Activated T-cell treated with anti-CD3 and anti-CD28 coated beads, Interleukin-2, amount 50 U/mL, for 1 hour (primary cell): ENCODE data around the gene RNF157.

ENCODE experiments used
- DNase-seq: peaks from one replicate; pipeline ENCODE4 v3.0.0-alpha.2; 2020

Gene RNF157

DNA sequence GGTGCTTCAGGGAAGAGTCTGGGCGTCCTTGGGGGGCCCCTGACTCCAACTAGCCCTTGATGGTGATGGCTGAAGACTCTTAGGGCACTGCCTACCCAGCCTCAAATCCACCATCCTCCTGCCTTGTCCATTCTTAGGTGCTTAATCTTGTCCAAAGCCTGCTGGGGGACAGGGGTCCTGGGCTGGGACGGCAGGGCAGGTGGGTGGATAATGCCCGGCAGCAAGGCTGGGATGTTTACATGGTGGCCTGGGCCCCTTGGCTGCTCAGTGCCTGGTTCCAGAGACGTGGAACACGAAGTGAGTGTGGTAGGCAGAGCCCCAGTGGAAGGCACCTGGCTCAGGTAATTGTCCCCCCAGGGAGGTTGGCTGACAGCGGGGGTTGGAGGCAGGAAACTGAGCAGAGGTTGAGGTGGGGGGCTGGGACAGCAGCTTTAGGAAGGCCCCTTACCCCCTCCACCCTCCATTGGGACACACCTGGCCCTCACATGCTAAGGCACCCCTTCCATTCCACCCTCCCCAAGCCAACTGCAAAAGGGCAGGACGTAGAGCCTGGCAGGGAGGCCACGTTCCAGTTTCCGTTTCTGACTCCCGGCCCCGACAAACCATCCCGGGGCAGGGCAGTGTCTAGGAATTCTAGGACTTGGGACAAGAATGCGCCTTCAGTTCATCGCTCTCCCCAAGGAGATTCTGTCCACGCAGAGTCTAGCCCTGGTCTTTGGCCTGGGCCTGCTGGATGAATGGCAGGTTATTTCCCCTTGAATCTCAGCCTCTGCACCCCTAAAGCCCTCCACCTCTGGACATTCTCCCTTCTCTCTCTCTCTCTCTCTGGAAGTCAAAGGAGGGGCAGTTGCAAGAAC is 101.2 kb downstream of the RNF157 start:
- DNase-seq, result no peak

DNA sequence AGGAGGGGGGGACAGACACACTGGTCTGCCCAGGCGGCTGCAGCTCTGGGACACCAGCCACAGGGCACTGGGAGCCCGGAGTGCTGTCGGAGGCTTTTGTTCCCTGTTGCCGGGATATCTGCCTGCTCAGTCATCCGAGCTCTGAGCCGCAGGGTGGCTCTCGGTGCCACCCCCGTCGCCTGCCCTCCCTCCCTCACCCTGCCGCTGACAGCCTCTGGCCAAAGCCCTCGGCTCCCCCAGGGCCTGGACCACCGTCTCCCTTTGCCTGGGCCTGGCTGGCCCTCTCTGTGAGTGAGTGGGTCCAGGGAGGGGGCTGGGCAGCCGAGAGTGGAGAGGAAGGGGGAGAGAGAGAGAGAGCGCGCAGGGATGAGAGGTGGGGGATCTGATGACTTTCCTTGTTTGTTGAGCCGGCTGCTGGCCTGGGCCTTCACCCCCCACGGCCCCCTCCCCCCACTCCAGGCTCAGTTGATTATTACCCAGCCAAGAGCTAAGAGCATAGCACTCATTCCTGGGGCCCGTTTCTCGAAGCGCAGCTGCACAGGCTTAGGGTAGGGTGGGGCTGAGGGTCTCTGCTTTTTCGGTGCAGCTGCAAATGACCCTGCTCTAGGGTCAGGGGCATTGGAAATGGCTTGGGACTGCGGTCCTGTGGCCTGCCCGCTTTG is 101.9 kb downstream of the RNF157 start:
- DNase-seq, result no peak

DNA sequence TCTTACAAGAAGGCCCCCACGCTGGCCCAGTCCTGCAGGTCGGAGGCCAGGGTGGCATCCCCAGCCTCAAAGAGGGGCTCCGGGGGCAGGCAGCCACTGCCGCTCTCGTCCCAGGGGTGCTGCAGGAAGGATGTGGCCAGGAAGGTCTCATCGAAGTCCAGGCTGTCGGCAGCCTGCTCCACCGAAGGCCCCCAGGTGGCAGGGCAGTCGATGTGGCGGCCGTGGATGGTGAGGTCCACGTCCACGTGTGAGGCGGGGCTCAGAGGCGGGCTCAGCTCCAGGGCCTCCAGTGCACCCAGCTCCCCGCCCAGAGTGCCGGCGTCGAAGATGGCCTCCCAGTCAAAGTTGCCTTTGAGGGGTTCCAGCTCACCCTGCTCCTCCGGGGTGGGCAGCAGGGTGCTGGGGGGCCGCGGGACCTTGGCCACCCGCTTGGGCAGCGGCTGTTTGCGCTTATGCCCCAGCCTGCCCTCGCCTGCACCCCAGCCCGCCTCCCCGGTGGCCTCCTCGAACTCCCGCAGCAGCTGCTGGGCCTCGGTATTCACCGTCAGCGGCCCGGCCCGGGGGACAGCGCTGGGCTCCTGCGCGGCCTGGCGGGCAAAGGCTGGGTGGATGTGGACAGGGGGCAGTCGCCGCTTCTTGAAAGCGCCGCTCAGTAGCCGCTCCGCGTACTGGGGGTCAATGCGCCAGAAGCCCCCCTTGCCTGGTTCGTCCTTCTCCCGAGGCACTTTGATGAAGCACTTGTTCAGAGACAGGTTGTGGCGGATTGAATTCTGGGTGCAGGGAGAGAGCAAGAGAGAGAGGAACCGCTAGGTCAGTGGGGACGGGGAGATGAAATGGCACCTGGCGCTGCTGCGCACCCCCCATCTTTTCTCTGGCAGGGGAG is 102.7 kb downstream of the RNF157 start:
- DNase-seq, result no peak

GRCh38 chr17:76137001-76137350 is 103.3 kb downstream of the RNF157 start:
- no peak for DNase-seq

GRCh38 chr17:76136276-76137000 is 103.9 kb downstream of the RNF157 start:
- DNase-seq, result no peak

DNA sequence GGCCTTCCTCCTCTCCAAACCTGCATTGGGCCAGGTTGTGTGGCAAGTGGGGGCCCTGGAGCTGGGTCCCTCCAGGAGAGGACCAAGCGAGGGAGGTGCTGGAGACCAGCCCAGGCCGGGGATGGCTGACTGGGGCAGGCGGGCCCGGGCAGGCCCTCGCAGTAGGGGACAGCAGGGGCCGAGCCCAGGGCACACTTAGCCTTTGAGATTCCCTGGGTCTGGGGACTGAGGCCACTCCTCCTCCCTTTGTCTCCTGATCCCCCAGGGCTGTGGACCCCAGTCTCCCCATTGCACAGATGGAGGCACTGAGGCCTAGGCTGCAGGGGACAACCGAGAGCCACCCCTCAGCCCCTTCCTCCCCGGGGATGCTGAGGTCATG is 104.5 kb downstream of the RNF157 start:
- no peak for DNase-seq

DNA sequence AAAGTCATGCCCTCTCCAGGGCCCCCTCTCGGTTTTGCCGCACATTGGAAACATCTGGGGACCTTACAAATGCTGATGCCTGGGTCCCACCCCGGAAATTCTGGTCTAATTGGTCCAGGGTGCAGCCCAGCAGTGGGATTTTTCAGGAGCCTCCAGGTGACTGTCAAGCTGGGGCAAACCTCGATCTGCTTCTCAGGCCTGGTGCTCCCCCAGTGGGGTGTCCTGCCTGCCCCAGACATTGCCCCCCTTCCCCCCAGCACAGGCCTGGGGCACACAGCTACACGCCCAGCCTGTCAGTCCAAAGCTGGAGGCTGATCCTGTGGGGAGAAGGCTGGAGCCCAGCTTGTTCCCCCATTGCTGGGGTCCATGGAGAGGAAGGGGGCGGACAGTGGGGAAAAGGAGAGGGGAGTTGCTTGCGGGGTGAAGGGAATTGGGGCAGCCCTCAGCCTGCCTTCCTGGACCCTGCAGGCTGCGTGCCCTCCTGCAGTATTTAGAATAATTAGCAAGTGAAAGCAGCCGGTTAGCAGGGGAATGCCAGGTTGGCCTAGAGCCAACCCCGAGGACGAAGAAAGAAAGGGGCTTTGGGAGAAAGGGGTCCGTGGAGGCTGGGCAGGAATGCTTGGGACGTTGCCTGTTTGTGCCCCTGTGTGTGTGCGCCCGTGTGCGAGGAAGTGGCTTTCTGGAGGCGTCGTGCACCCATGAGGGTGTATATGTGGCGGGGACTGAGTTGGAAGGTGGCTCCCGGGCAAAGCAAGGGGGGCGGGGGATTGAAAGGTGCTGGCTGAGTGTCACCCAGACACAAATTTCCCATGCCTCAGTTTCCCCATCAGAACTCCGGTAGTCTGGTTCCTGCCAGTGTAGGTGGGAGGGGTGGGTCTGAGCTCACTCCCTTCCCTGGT is 105.1 kb downstream of the RNF157 start:
- no peak for DNase-seq

- DNase-seq, result no peak
These were observed 107.5 kb downstream of the RNF157 start for GRCh38 chr17:76132574-76133338.

DNA sequence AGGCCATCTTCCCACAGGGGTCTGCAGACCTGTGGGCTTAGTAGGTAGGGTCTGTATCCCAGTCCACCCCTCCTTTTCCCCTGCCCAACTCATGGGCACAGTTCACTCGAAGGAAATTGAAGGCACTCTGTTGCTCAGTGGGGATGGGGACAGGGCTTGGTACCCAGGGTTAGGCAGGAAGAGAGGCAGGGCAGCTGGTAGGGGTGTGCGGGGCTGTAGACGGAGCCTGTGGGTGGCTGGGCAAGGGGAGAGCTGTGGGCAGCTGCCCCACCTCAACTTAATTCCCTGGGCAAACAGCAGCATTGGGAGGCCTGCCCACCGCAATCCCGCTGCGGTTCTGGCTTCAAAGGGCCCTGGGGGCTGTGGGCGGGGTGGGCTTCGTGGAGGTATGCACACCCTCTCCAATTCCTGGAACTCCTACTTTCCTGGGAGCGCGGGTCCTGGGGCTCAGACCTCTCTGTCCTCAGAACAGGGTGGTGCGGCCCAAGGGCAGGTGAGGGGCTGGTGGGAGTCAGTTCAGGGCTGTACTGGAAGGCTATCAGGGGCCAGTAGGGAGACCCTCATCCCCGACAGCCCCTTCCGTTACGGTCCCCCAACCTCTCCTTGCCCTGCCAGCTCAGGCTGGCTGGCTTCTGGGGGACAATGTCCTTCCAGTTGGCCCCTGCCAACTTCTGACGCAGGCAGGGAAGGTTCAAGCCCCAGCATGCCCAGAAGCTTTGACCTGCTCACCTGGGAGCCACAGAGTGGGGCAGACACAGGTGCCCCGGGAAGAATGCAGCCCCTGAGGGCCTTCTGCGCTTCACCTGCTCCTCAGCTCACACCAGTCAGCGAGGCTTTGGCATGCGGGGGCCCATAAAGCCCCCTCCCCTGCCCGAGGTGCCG is 108.4 kb downstream of the RNF157 start:
- no peak for DNase-seq

GRCh38 chr17:76131051-76131691 is 109.1 kb downstream of the RNF157 start:
- DNase-seq, result no peak

DNA sequence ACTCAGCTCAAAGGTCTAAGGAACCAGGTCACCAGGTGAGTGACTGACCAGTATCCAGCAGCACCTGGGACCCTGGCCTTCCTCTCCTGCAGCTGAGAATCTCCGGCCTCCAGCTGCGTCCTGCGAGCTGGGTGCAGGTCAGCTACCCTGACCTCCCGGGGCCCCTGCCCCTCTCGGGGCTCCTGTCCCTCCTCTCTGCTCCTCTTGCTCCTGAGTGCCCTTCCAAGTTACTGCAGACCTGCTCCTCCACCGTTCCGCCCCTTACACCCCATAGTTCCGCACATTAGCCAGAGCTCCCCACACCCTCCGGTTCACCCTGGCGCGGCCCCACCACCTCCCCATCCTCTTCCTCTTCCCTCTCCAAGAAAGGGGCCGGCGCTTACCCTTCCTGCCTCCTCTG is 109.8 kb downstream of the RNF157 start:
- DNase-seq, result no peak

DNA sequence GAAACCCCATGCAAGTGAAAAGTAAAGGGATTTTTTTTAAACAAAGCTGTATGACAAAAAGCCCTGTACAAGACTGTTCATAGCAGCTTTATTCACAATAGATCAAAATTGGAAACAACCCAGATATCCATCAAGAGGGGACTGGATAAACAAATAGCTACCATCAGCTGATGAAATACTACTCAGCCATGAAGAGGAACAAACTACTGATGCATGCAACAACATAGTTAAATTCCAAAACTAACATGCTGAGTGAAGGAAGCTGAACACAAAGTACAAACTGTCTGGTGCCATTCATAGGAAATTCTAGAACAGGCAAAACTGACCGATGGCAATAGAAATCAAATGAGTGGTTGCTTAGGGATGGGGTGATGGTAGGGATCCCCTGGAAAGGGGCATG is 114.4 kb downstream of the RNF157 start:
- no peak for DNase-seq

DNA sequence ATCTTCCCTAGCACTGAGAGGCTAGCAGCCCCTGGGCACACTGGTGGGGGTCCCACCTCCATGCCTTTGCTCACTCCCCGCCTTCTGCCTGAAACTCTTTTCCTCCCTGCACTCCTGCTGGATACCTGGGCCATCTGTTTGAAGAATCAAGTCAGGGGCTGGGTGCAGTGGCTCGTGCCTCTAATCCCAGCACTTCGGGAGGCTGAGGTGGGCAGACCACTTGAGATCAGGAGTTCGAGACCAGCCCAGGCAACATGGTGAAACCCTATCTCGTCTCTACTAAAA is 115.0 kb downstream of the RNF157 start:
- no peak for DNase-seq

- no peak for DNase-seq
These were observed 115.5 kb downstream of the RNF157 start for GRCh38 chr17:76124582-76125390.

DNA sequence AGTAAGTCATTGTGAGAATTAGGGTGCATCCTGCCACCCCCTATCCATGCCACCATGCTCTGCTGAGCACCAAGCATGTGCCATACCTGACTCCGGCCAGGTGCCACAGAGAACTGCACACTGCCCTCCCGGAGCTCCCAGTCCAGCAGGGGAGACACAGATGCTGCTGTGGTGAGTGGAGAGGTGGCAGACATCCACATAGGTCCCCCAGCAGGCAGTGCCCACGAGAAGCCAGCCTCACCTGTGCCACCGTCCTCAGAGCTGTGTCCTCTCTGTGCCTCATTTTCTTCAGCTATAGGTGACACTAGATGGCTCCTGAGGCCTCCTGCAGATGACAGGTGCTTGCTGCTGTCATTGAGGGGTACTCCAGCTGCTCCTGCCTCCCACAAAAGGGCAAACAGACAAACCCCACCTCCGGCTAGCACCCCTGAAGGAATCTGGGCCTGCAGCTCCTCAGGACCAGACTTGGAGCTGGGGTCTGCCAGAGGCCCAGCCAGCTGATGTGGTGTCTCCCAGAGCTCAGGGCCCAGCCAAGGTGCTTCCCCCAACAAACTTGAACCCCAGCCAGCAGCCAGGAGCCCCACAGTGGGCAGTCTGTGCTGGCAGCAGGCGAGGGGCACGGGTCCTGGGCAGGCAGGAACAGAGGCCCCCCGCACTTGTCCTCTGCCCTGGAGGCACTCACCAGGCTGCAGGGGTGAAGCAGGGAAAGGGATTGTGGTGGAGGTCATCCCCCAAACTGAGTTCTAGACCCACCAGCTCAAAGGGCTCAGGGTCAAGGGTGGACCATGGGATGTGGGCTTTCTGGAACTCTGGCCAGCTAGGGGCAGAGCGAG is 116.3 kb downstream of the RNF157 start:
- DNase-seq, result no peak

DNA sequence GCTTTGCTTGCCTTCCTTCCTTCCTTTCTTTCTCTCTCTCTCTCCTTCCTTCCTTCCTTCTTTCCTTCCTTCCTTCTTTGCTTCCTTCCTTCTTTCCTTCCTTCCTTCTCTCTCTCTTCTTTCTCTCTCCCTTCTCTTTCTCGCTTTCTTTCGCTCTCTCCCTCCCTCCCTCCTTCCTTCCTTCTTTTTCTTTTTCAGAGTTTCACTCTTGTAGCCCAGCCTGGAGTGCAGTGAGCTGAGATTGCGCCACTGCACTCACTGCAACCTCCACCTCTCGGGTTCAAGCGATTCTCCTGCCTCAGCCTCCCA is 117.1 kb downstream of the RNF157 start:
- no peak for DNase-seq

DNA sequence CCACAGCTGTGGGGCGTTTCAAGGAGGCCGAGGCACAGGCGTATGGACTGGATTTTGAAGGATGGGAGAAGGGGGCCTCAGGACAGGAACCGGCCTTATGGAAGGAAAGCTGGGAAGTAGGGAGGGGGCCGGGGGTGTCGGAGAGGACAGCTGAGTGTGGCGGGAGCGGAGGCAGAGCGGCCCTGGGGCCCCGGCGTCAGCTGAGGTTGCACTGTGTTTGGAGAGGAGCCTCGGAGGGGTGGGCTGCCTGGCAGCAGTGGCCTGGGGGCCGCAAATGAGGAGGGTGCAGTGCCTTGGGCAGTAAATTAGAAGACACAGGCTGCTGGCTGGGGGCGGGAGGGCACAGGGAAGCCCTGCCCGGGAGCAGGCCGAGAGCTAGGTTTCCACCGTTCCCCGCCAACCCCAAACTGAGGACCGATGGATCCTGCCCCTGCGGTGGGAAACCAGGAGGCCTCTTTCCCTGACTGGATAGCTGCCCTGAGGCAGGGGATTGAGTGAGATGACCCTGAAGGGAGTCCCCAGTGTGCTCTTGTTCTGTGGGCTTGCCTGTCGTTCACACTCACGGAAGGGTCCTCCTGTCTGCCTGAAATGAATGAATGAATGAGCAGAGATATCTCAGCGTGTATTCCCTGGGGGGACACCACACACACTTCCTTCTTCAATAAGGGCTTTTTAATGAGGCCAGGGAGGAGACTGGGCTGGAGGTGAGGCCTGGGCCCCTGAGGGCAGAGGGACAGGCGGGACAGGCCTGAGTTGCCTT is 117.7 kb downstream of the RNF157 start:
- no peak for DNase-seq
